LNCAP (cell line): ENCODE results near the gene PCK1.

Experiments used
- TF ChIP-seq, protein P1 (sequence below): fragments of 450-650 bp; IDR thresholded peaks from 2 replicates; pipeline ENCODE4 v1.5.1; 2017; ENCODE audit warnings: mild to moderate bottlenecking

PCK1 gene

DNA sequence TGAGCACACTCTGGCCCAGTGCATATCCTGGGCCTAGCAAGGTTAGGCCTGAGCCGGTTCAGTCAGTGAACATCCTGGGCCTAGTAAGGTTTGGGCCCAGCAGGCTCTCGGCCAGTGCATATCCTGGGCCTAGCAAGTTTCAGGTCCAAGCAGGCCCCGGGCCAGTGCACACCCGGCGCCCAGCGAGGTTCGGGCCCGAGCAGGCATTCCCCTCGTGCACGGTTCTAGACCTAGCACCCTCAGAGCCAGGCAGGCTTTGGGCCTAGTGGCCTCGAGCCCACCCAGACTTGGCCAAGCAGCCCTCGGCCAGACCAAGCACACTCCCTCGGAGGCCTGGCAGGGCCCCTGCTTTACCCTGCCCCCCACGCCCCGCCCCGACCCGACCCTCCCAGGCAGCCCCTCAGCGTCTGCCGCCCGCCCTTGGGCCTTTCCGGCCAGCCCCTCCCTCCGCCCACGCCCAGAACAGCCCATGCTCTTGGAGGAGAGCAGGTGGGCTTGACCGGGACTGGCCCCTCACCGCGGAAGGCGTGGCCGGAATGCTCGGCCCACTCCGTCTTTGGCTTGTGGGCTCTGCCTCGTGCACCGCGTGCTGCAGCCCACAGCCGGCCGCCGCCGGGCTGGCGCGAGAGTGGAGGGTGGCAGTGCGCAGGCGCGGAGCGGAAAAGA is 36.3 kb upstream of the PCK1 start, which contains the start of gene CTCFL:
TSS of gene CTCFL (minus strand) at position 630 of the 666 bp plus-strand sequence. CDS start 935 bp downstream, outside the sequence.
- TF ChIP-seq, protein P1, sequence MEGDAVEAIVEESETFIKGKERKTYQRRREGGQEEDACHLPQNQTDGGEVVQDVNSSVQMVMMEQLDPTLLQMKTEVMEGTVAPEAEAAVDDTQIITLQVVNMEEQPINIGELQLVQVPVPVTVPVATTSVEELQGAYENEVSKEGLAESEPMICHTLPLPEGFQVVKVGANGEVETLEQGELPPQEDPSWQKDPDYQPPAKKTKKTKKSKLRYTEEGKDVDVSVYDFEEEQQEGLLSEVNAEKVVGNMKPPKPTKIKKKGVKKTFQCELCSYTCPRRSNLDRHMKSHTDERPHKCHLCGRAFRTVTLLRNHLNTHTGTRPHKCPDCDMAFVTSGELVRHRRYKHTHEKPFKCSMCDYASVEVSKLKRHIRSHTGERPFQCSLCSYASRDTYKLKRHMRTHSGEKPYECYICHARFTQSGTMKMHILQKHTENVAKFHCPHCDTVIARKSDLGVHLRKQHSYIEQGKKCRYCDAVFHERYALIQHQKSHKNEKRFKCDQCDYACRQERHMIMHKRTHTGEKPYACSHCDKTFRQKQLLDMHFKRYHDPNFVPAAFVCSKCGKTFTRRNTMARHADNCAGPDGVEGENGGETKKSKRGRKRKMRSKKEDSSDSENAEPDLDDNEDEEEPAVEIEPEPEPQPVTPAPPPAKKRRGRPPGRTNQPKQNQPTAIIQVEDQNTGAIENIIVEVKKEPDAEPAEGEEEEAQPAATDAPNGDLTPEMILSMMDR = no peak

DNA sequence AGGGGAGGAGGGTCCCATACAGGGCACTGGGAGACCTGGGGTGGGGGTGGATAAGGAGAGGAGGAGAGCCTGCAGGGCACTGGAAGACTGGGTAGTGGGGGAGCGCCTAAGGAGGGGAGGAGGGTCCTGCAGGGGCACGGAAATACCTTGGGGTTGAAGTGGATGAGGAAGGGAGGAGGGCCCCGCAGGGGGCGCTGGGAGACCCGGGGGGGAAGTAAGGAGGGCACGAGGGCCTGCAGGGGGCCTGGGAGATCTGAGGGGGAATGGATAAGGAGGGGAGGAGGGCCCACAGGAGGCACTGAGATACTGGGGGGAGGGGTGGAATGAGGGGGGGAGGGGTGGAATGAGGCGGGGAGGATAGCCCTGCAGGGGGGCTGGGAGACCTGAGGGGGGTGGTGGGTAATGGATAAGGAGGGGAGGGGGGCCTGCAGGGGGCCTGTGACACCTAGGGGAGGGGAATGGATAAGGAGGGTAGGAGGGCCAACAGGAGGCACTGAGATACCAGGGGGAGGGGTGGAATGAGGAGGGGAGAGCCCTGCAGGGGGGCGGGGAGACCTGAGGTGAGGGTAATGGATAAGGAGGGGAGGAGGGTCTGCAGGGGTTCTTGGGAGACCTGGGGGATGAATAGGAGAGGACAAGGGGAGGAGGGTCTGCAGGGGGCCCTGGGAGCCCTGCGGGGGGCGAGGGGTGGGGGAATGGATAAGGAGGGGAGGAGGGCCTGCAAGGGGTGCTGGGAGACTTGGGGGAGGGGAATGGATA is 35.4 kb upstream of the PCK1 start:
- TF ChIP-seq, protein P1 = no peak

DNA sequence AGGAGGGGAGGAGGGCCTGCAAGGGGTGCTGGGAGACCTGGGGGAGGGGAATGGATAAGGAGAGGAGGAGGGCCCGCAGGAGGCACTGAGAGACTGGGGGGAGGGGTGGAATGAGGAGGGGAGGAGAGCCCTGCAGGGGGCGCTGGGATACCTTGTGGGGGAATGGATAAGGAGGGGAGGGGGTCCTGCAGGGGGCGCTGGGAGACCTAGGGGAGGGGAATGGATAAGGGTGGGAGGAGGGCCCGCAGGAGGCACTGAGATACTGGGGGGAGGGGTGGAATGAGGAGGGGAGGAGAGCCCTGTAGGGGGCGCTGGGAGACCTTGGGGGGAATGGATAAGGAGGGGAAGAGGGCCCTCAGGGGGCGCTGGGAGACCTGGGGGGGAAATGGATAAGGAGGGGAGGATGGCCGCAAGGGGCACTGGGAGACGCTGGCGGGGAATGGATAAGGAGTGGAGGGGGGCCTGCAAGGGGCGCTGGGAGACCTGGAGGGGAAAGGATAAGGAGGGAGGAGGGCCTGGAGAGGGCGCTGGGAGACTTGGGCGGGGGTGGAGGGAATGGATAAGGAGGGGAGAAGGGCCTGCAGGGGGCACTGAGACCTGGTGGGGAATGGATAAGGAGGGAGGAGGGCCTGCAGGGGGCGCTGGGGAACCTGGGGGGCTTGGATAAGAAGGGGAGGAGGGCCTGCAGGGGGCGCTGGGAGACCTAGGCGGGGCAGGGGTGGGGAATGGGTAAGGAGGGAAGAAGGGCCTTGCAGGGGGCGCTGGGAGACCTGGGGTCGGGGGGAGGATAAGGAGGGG is 34.6 kb upstream of the PCK1 start:
- TF ChIP-seq, protein P1 = 0 out of 2 replicates have a peak, but pooled peaks have one; percentile 13

DNA sequence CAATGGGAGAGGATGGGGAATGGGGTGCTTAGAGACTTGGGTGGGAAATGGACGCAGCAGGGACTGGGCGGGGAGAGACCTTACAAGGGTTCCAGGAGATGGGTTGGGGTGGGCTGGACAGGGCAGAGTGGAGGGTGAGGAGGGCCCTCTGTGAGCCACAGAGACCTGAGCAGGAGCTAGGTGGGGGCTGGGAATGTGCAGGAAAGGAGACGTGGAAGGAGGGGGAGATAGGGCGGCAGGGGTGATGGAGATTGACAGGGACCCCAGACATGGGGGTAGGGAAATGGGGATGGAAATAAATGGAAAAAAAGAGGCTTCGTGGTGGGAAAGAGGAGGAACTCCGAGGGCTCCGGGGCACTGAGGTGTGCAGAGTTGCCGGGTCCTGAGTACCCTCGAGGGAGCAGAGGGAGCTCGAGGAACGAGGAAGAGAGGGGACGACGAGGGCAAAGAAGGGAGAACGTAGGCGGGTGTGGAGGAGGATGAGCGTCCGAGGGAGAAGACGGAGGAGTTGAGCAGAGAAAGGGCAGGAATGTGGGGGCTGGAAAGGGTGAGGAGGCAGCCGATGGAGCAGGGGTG is 33.9 kb upstream of the PCK1 start:
- TF ChIP-seq, protein P1 = no peak

DNA sequence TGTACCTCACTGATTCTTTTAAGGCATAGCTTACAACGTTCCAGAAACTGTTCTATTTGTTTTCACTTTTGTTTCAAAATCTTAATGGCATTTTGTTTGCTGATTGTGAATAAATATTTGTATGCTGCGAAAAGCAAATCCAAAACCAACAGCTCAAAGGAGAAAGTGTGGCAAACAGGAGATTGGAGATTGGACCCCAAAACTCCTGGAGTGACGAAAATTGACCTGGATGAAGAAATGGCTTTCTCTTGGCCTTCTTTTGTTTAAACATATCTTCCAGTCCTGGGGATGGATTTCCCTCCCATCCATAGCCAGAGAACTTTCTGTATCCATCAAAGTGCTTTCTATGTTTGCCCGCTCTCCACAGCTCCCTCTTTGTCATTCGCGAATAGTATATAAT is 33.2 kb upstream of the PCK1 start:
- TF ChIP-seq, protein P1 = no peak

DNA sequence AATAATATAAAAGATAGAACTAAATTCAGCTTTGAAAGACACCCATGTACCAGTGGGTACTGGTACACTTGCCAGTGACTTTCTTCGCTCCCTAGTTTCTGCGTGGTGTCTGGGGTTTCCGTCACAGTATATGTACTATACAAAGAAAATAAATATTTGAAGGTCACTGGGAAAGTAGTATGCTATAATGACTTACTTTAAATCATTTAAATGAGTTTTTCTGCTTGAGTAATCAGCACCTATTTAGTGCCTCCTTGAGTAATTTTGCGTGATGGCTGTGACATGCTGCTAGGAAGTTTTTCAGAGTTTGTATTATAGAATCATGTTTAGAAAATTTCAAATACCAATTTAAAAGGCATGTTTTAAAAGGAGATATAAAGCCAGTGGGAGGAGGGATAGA is 32.8 kb upstream of the PCK1 start:
- TF ChIP-seq, protein P1 = no peak

DNA sequence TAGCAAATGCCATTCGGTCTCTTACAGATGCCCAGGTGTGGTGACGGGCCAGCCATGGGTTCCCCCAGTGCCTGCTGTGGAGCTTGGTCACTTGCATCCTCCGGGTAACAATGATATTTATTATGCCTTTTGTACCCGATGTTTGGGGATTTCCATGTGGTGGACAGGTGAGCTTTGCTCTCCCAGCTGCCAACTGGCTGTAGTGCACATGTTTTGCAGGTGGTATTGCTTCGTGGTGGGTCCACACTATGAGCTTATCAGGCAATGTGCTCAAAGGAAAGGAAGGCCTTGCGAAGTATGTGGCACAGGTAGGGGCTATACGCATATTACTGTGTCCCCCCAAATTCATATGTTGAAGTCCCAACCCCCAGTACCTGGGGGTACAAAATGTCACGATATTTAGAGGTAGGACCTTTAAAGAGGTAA is 31.7 kb upstream of the PCK1 start:
- TF ChIP-seq, protein P1 = no peak
